ENCODE data around the gene FBXL7.

The FBXL7 gene

GRCh38 chr5:15946026-15946425 is 446.0 kb downstream of the FBXL7 start:
- Histone ChIP-seq H3K9me3 (replicated peaks in 1 of 11) (peaks cover 0 to 16% (median 7%) of the 10 kb centered on the region in 11 experiments; a peak in 13 of 22 replicates), H3K4me2 (no peak overlapping the region)
- no peak for TF ChIP-seq Cebpa-rat (IDR thresholded peaks at IDR 0.05)

GRCh38 chr5:15948190-15948589 is 448.2 kb downstream of the FBXL7 start:
- Histone ChIP-seq H3K4me1 (no peaks in the 10 kb centered on the region), H3K9me3 (replicated peaks in 1 of 11) (peaks cover 0 to 16% (median 7%) of the 10 kb centered on the region in 11 experiments; a peak in 13 of 22 replicates), H3K4me3 (no peak overlapping the region), H3K27me3 (no peaks in the 10 kb centered on the region), H3K9ac (no peak overlapping the region), H3K36me3 (no peaks in the 10 kb centered on the region), H3K4me2 (no peak overlapping the region), H3K27ac (no peak overlapping the region), H4K20me1 (no peaks in the 10 kb centered on the region)
- no peak for TF ChIP-seq Cebpa-rat (IDR thresholded peaks at IDR 0.05)

More at GRCh38 chr5:15946026-15946425, 446.0 kb downstream of the FBXL7 start:
- Histone ChIP-seq H4K20me1 (no peaks in the 10 kb centered on the region), H3K27me3 (no peaks in the 10 kb centered on the region), H3K4me1 (no peaks in the 10 kb centered on the region), H3K4me3 (no peak overlapping the region), H3K27ac (no peak overlapping the region), H3K36me3 (no peaks in the 10 kb centered on the region), H3K9ac (no peak overlapping the region)

GRCh38 chr5:15951126-15951525 is 451.1 kb downstream of the FBXL7 start:
- Histone ChIP-seq H3K4me1 (no peaks in the 10 kb centered on the region), H3K4me3 (no peak overlapping the region), H3K9me3 (replicated peaks in 1 of 11) (peaks cover 0 to 16% (median 7%) of the 10 kb centered on the region in 11 experiments; a peak in 13 of 22 replicates), H3K27ac (no peak overlapping the region), H3K27me3 (no peaks in the 10 kb centered on the region), H4K20me1 (no peaks in the 10 kb centered on the region), H3K4me2 (no peak overlapping the region), H3K9ac (no peak overlapping the region), H3K36me3 (no peaks in the 10 kb centered on the region)
- no peak for TF ChIP-seq Cebpa-rat (IDR thresholded peaks at IDR 0.05)

GRCh38 chr5:15951550-15951949 is 451.6 kb downstream of the FBXL7 start:
- H3K27ac ChIP-seq, result no peak overlapping the region
- H3K4me3 ChIP-seq, result no peak overlapping the region
- no peaks in the 10 kb centered on the region for H3K4me1 ChIP-seq
- no peaks in the 10 kb centered on the region for H3K27me3 ChIP-seq
- no peak overlapping the region for H3K4me2 ChIP-seq
- no peak for TF ChIP-seq Cebpa-rat (IDR thresholded peaks at IDR 0.05)
- H4K20me1 ChIP-seq, result no peaks in the 10 kb centered on the region
- H3K36me3 ChIP-seq, result no peaks in the 10 kb centered on the region
- H3K9ac ChIP-seq, result no peak overlapping the region
- peaks cover 0 to 16% (median 7%) of the 10 kb centered on the region in 11 experiments; a peak in 13 of 22 replicates for H3K9me3 ChIP-seq (replicated peaks in 1 of 11)

GRCh38 chr5:15956622-15957021 is 456.6 kb downstream of the FBXL7 start:
- no peak overlapping the region for H3K4me3 ChIP-seq
- no peaks in the 10 kb centered on the region for H3K27me3 ChIP-seq
- no peaks in the 10 kb centered on the region for H4K20me1 ChIP-seq
- H3K4me2 ChIP-seq, result no peak overlapping the region
- H3K36me3 ChIP-seq, result no peaks in the 10 kb centered on the region
- no peaks in the 10 kb centered on the region for H3K9me3 ChIP-seq (replicated peaks in 1 of 11)
- TF ChIP-seq Cebpa-rat (IDR thresholded peaks at IDR 0.05), result no peak
- no peaks in the 10 kb centered on the region for H3K4me1 ChIP-seq
- H3K27ac ChIP-seq, result no peak overlapping the region
- no peak overlapping the region for H3K9ac ChIP-seq

GRCh38 chr5:15957124-15957523 is 457.1 kb downstream of the FBXL7 start:
- Histone ChIP-seq H3K27me3 (no peaks in the 10 kb centered on the region), H3K27ac (no peak overlapping the region), H3K9me3 (replicated peaks in 1 of 11) (no peaks in the 10 kb centered on the region), H3K4me1 (no peaks in the 10 kb centered on the region), H3K36me3 (no peaks in the 10 kb centered on the region), H3K9ac (no peak overlapping the region), H3K4me2 (no peak overlapping the region), H3K4me3 (no peak overlapping the region), H4K20me1 (no peaks in the 10 kb centered on the region)
- TF ChIP-seq Cebpa-rat (IDR thresholded peaks at IDR 0.05), result no peak

GRCh38 chr5:15959370-15960164 is 459.6 kb downstream of the FBXL7 start:
- Histone ChIP-seq H3K4me2 (no peak overlapping the region), H3K9me3 (replicated peaks in 1 of 11) (no peaks in the 10 kb centered on the region), H3K4me3 (no peak overlapping the region), H3K4me1 (no peaks in the 10 kb centered on the region), H3K36me3 (no peaks in the 10 kb centered on the region), H3K27me3 (no peaks in the 10 kb centered on the region), H4K20me1 (no peaks in the 10 kb centered on the region), H3K27ac (no peak overlapping the region), H3K9ac (no peak overlapping the region)
- TF ChIP-seq Cebpa-rat (IDR thresholded peaks at IDR 0.05), result no peak

- H3K27ac ChIP-seq, result no peak overlapping the region
- no peaks in the 10 kb centered on the region for H4K20me1 ChIP-seq
- H3K36me3 ChIP-seq, result no peaks in the 10 kb centered on the region
- H3K9ac ChIP-seq, result no peak overlapping the region
- no peak overlapping the region for H3K4me3 ChIP-seq
- H3K4me1 ChIP-seq, result no peaks in the 10 kb centered on the region
- H3K4me2 ChIP-seq, result no peak overlapping the region
- no peaks in the 10 kb centered on the region for H3K9me3 ChIP-seq (replicated peaks in 1 of 11)
- H3K27me3 ChIP-seq, result no peaks in the 10 kb centered on the region
- TF ChIP-seq Cebpa-rat (IDR thresholded peaks at IDR 0.05), result no peak
Measured at GRCh38 chr5:15966066-15966640, 466.2 kb downstream of the FBXL7 start.

GRCh38 chr5:15966651-15967050 is 466.7 kb downstream of the FBXL7 start:
- Histone ChIP-seq H3K36me3 (no peaks in the 10 kb centered on the region), H3K4me2 (no peak overlapping the region), H3K27ac (no peak overlapping the region), H3K9me3 (replicated peaks in 1 of 11) (no peaks in the 10 kb centered on the region), H3K27me3 (no peaks in the 10 kb centered on the region), H4K20me1 (no peaks in the 10 kb centered on the region), H3K9ac (no peak overlapping the region), H3K4me3 (no peak overlapping the region), H3K4me1 (no peaks in the 10 kb centered on the region)
- TF ChIP-seq Cebpa-rat (IDR thresholded peaks at IDR 0.05), result no peak

GRCh38 chr5:15968993-15969392 is 469.0 kb downstream of the FBXL7 start:
- no peaks in the 10 kb centered on the region for H3K36me3 ChIP-seq

More at GRCh38 chr5:15968993-15969392, 469.0 kb downstream of the FBXL7 start:
- Histone ChIP-seq H3K4me3 (no peak overlapping the region), H3K4me1 (no peaks in the 10 kb centered on the region), H3K27ac (no peak overlapping the region), H3K27me3 (no peaks in the 10 kb centered on the region), H4K20me1 (no peaks in the 10 kb centered on the region), H3K9ac (no peak overlapping the region), H3K4me2 (no peak overlapping the region), H3K9me3 (replicated peaks in 1 of 11) (no peaks in the 10 kb centered on the region)
- TF ChIP-seq Cebpa-rat (IDR thresholded peaks at IDR 0.05), result no peak
